ENCODE measurements around the gene HOGA1. TPM values are rescaled to one million over a fixed set of nuclear protein-coding genes. Genes with fewer than 3 reads are reported as not detected.

The HOGA1 gene
- polyA plus RNA-seq, 1 donor (not counting 4 experiments of a cell fraction or from before 2014, with no cell fraction given) = 1.0 TPM

GRCh38 chr10:97578171-97578844 lies 5.9 kb upstream of the HOGA1 start:
- dilution Hi-C loops (cut with MboI; ENCODE audit: extremely low pct_ligation_motif_present, low sequenced_read_pairs) = no loop called here
- TF ChIP-seq CTCF (optimal IDR thresholded peaks at IDR 0.05 in 1 of 3, IDR thresholded peaks at IDR 0.05 in 1 of 3, conservative IDR thresholded peaks at IDR 0.05 in 1 of 3; ENCODE audit: extremely low read depth in 1 of 3, insufficient read depth in 2 of 3, low read length in 3 of 3) (no peak), EZH2 (IDR thresholded peaks at IDR 0.05; ENCODE audit: low read length) (no peak)
- no peak overlapping the region for H2AFZ ChIP-seq (ENCODE audit: control insufficient read depth, low read length)
- no peak overlapping the region for H3K27ac ChIP-seq (ENCODE audit: control insufficient read depth, insufficient read depth, low read length)
- no peaks in the 10 kb centered on the region for H3K27me3 ChIP-seq (ENCODE audit: control insufficient read depth, extremely low read depth, insufficient read depth, low read length)
- H3K36me3 ChIP-seq (ENCODE audit: control insufficient read depth in 2 of 2, extremely low read depth in 1 of 2, insufficient read depth in 2 of 2, low read length in 2 of 2) = no peaks in the 10 kb centered on the region
- H3K9me1 ChIP-seq (ENCODE audit: control insufficient read depth, extremely low read depth, insufficient read depth, low read length) = no peaks in the 10 kb centered on the region
- DNase-seq (ENCODE audit: low read depth, low spot score) (no peak), FAIRE-seq (no peak)
- H3K4me2 ChIP-seq (ENCODE audit: control insufficient read depth, extremely low read depth, insufficient read depth, low read depth, low read length) = no peak overlapping the region
- H3K9me3 ChIP-seq (ENCODE audit: control insufficient read depth, low read depth, low read length) = no peaks in the 10 kb centered on the region
- peaks cover 18% of the 10 kb centered on the region for H3K4me1 ChIP-seq (ENCODE audit: control insufficient read depth, extremely low read depth, insufficient read depth, low read length)
- H3K9ac ChIP-seq (ENCODE audit: control insufficient read depth, extremely low read depth, insufficient read depth, low read length) = no peak overlapping the region
- H3K79me2 ChIP-seq (ENCODE audit: control insufficient read depth, insufficient read depth, low read length) = no peaks in the 10 kb centered on the region
- H3K4me3 ChIP-seq (ENCODE audit: control insufficient read depth in 2 of 3, extremely low read depth in 1 of 3, insufficient read depth in 2 of 3, low read depth in 1 of 3, low read length in 3 of 3) = no peak overlapping the region
- no peaks in the 10 kb centered on the region for H4K20me1 ChIP-seq (ENCODE audit: control insufficient read depth, extremely low read depth, insufficient read depth, low read length)

GRCh38 chr10:97580421-97581367 lies 3.5 kb upstream of the HOGA1 start:
- dilution Hi-C loops (cut with MboI; ENCODE audit: extremely low pct_ligation_motif_present, low sequenced_read_pairs) = no loop called here
- Histone ChIP-seq H3K27me3 (ENCODE audit: control insufficient read depth, extremely low read depth, insufficient read depth, low read length) (no peaks in the 10 kb centered on the region), H3K79me2 (ENCODE audit: control insufficient read depth, insufficient read depth, low read length) (no peaks in the 10 kb centered on the region), H3K36me3 (ENCODE audit: control insufficient read depth in 2 of 2, extremely low read depth in 1 of 2, insufficient read depth in 2 of 2, low read length in 2 of 2) (no peaks in the 10 kb centered on the region), H3K9me3 (ENCODE audit: control insufficient read depth, low read depth, low read length) (no peaks in the 10 kb centered on the region), H3K4me2 (ENCODE audit: control insufficient read depth, extremely low read depth, insufficient read depth, low read depth, low read length) (no peak overlapping the region), H3K9me1 (ENCODE audit: control insufficient read depth, extremely low read depth, insufficient read depth, low read length) (no peaks in the 10 kb centered on the region), H3K27ac (ENCODE audit: control insufficient read depth, insufficient read depth, low read length) (no peak overlapping the region), H3K4me1 (ENCODE audit: control insufficient read depth, extremely low read depth, insufficient read depth, low read length) (peaks cover 16% of the 10 kb centered on the region), H4K20me1 (ENCODE audit: control insufficient read depth, extremely low read depth, insufficient read depth, low read length) (no peaks in the 10 kb centered on the region), H3K4me3 (ENCODE audit: control insufficient read depth in 2 of 3, extremely low read depth in 1 of 3, insufficient read depth in 2 of 3, low read depth in 1 of 3, low read length in 3 of 3) (no peak overlapping the region), H3K9ac (ENCODE audit: control insufficient read depth, extremely low read depth, insufficient read depth, low read length) (no peak overlapping the region), H2AFZ (ENCODE audit: control insufficient read depth, low read length) (no peak overlapping the region)
- no peak for FAIRE-seq
- DNase-seq (ENCODE audit: low read depth, low spot score) = no peak
- TF ChIP-seq EZH2 (IDR thresholded peaks at IDR 0.05; ENCODE audit: low read length) = no peak
- TF ChIP-seq CTCF (optimal IDR thresholded peaks at IDR 0.05 in 1 of 3, IDR thresholded peaks at IDR 0.05 in 1 of 3, conservative IDR thresholded peaks at IDR 0.05 in 1 of 3; ENCODE audit: extremely low read depth in 1 of 3, insufficient read depth in 2 of 3, low read length in 3 of 3) = no peak

Measured in keratinocyte (primary cell).